Bronchial epithelial cell (primary cell): ENCODE results near the gene FAM240B. TPM values are rescaled to one million over a fixed set of nuclear protein-coding genes. Genes with fewer than 3 reads are reported as not detected.

Experiments used
- DNase-seq: peaks from one replicate; pipeline ENCODE4 v3.0.0-alpha.2; 2010; ENCODE audit warnings: low read depth
- FAIRE-seq: peaks from 2 replicates; lab custom pipeline; 2011; peaks lifted over from hg19 to GRCh38; lab: Jason Lieb, UNC
- H3K27me3 ChIP-seq: 2 replicates; pipeline ENCODE4 v1.5.1; 2011; ENCODE audit warnings: low read length; ENCODE audit not compliant: control insufficient read depth, insufficient read depth
- H3K36me3 ChIP-seq: 2 replicates; pipeline ENCODE4 v1.5.1; 2011; ENCODE audit warnings: low read length; ENCODE audit not compliant: control insufficient read depth, insufficient read depth
- H3K4me3 ChIP-seq: 2 replicates; pipeline ENCODE4 v1.5.1; 2011; ENCODE audit warnings: mild to moderate bottlenecking, low read depth, low read length, control low read depth
- total RNA-seq: library from RNA; depleted of rRNA; stranded (reverse); fragments of >200 nt; gene quantifications from 2 replicates; pipeline ENCODE4 v1.2.1, GENCODE V29; 2014
- TF ChIP-seq, protein P1 (sequence below): IDR thresholded peaks from 2 replicates; pipeline ENCODE4 v1.5.1; 2011; ENCODE audit warnings: mild to moderate bottlenecking, moderate library complexity, low read length, control low read depth, inconsistent platforms; ENCODE audit not compliant: insufficient read depth, severe bottlenecking

FAM240B gene
- total RNA-seq, 1 donor from 2014 or later: not detected

DNA sequence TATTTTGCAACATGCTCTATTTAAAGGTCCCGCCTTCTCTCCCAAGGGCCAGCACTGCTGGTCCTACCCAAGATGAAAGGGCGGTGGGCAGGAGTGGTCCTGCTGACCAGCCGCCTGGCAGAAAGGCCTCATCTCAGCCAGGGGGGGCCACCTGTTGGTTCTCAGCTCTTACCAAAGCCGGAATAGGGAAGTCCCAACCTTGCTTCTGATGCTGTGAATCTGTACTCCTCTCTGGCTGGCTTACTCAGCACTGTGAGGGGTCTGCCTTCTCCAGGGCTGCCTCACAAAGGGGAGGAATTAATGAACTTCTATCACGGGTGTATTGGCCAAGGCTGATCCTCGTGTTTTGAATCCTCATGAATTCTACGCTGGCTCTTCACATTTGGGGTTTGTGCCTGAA, 13.6 kb upstream of the FAM240B start:
- no peaks in the 10 kb centered on the region for H3K27me3 ChIP-seq
- H3K4me3 ChIP-seq: no peak overlapping the region
- H3K36me3 ChIP-seq: no peaks in the 10 kb centered on the region
- TF ChIP-seq, protein P1, sequence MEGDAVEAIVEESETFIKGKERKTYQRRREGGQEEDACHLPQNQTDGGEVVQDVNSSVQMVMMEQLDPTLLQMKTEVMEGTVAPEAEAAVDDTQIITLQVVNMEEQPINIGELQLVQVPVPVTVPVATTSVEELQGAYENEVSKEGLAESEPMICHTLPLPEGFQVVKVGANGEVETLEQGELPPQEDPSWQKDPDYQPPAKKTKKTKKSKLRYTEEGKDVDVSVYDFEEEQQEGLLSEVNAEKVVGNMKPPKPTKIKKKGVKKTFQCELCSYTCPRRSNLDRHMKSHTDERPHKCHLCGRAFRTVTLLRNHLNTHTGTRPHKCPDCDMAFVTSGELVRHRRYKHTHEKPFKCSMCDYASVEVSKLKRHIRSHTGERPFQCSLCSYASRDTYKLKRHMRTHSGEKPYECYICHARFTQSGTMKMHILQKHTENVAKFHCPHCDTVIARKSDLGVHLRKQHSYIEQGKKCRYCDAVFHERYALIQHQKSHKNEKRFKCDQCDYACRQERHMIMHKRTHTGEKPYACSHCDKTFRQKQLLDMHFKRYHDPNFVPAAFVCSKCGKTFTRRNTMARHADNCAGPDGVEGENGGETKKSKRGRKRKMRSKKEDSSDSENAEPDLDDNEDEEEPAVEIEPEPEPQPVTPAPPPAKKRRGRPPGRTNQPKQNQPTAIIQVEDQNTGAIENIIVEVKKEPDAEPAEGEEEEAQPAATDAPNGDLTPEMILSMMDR: no peak
- FAIRE-seq (no peak), DNase-seq (no peak)

DNA sequence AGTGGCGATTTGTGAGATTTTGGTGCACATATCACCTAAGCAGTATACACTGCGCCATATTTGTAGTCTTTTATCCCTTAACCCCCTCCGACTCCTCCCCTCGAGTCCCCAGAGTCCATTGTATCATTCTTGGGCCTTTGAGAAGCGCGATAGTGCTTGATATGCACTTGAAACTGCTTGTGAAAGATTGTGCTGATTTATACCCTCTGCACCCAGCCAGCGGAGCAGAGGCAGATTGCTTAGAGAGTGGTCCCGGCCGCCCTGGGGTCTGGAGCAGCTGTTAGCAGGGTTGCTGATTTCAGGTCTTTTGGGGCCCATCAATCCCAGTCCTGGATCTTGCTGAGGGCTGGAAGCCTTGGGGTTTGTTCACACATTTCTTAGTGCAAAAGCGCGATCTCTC, 13.0 kb upstream of the FAM240B start:
- no peak overlapping the region for H3K4me3 ChIP-seq
- no peak for DNase-seq
- no peaks in the 10 kb centered on the region for H3K36me3 ChIP-seq
- TF ChIP-seq, protein P1: no peak
- no peaks in the 10 kb centered on the region for H3K27me3 ChIP-seq
- no peak for FAIRE-seq

DNA sequence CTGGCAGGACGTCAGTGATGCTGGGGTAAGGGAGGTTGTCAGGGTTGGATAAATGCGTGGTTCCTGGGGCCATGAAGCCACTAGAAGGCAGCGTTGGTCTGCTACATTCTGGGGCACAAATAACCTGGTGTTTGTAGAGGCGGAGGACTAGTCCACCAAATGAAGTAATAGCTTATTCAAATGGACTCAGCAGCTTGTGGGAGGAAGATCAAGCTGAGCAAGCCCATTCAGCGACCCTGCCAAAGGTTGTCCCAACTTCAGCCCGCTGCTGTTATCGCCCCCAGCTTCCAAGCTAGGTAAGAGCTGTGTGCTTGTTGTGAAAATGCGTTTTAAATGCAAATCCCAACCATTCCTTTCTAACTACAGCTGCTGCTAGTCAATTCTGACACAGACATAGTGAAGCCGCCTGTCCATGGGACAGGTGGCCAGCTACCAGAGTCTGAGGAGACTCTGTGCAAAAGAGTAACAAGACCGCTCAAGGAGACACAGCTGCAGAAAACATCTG, 7.6 kb upstream of the FAM240B start:
- TF ChIP-seq, protein P1: peak; percentile 78
- FAIRE-seq: no peak
- Histone ChIP-seq H3K4me3 (no peak overlapping the region), H3K27me3 (no peaks in the 10 kb centered on the region), H3K36me3 (no peaks in the 10 kb centered on the region)
- DNase-seq: peak; percentile 67

DNA sequence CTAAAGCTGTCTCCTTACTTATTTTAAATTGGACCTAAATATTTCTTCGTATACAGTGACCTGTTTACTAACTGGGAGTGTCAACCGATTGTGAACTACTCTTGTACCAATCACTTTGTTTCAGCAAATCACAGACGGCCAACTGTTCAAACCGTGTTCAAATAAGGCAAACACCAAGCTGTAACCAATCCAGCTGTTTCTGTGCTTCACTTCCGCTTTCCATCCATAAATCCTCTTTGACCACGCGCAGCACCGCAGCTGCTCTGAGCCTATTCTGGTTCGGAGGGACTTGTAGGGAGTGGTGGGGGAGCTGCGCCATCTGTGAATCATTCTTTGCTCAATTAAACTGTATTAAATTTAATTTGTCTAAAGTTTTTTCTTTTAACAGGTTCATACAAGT, 4.8 kb upstream of the FAM240B start:
- FAIRE-seq: no peak
- no peaks in the 10 kb centered on the region for H3K27me3 ChIP-seq

DNA sequence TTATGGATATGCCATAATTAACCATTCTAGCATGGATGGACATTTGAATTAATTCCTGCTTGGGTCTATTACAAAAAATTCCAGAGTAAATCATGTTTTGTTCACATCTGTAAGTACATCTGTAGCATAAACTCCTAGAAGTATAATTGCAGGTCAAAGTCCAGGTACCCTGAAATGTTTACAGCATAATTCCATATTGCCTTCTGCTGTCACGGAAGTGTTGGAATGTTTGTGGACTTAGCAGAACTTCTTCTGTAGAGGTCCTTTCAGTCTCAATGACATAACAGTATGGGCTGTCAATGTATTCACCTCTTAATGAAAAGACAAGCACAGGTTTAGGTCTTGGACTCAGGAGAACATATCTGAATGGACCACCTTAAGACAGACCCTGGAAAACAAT, 1.8 kb downstream of the FAM240B start:
- TF ChIP-seq, protein P1: no peak
- FAIRE-seq (no peak), DNase-seq (no peak)
- H3K27me3 ChIP-seq: no peaks in the 10 kb centered on the region
- no peak overlapping the region for H3K4me3 ChIP-seq
- H3K36me3 ChIP-seq: no peaks in the 10 kb centered on the region

More for the DNA sequence above, 4.8 kb upstream of the FAM240B start:
- no peak for DNase-seq
- H3K36me3 ChIP-seq: no peaks in the 10 kb centered on the region
- TF ChIP-seq, protein P1: no peak
- no peak overlapping the region for H3K4me3 ChIP-seq

DNA sequence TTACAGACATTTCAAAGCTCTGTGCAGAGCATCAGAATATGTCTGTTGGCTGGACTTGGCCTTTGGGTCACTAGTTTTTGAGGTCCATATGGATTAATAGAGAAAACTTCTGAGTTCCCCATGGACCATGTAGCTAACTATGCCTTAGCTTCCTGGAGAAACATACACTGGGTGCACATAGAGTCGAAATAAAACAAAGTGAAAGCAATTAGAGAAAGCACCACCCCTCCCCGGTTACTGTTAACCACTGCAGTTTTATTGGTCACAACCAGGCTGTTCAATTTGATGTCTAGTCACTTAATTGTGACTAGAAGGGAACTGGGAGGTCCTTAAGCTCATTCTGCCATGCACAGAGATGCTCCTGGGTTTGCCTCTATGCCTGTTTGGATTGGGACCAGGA, 4.2 kb downstream of the FAM240B start:
- FAIRE-seq: no peak
- H3K36me3 ChIP-seq: no peaks in the 10 kb centered on the region
- H3K27me3 ChIP-seq: peaks cover 2% of the 10 kb centered on the region
- TF ChIP-seq, protein P1: no peak
- no peak for DNase-seq
- no peak overlapping the region for H3K4me3 ChIP-seq
